ENCODE measurements around the gene NCKAP5.

Gene NCKAP5

DNA sequence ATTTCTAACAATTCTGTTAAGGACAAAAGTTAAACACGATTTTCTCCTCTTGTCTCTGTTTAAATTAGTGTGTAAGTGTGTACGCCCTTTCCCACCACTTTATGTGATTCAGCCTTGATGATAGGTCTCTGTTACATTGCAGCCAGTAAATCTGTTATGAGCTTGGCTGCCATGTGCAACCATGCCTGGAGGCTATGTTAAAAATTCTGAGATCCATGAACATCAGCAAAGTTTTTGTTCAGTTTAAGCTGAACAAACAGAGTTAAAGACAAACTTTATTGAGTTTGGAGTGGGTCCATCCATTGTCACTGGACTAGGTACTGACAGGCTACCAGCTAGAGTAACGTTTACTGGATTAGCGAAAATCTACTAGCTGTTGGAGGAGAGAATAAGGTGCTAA lies 110.4 kb downstream of the NCKAP5 start:
- Histone ChIP-seq H3K4me2 (ENCODE audit: insufficient read depth, low read length) (no peak overlapping the region), H3K4me3 (ENCODE audit: low read depth in 1 of 2, low read length in 2 of 2) (no peak overlapping the region), H3K4me1 (ENCODE audit: insufficient read depth, low read length) (no peaks in the 10 kb centered on the region), H2AFZ (ENCODE audit: low read depth, low read length) (no peak overlapping the region), H3K9ac (ENCODE audit: low read depth, low read length) (no peak overlapping the region), H3K36me3 (ENCODE audit: insufficient read depth, low read length) (no peaks in the 10 kb centered on the region), H3K79me2 (ENCODE audit: insufficient read depth, low read length) (no peaks in the 10 kb centered on the region), H3K27ac (ENCODE audit: low read length) (no peak overlapping the region), H4K20me1 (ENCODE audit: insufficient read depth, low read length) (no peaks in the 10 kb centered on the region), H3K9me3 (ENCODE audit: insufficient read depth, low read length, severe bottlenecking) (no peaks in the 10 kb centered on the region), H3K27me3 (ENCODE audit: insufficient read depth, low read length, poor library complexity) (peaks cover 10% of the 10 kb centered on the region)
- DNase-seq: no peak
- TF ChIP-seq, protein P1, sequence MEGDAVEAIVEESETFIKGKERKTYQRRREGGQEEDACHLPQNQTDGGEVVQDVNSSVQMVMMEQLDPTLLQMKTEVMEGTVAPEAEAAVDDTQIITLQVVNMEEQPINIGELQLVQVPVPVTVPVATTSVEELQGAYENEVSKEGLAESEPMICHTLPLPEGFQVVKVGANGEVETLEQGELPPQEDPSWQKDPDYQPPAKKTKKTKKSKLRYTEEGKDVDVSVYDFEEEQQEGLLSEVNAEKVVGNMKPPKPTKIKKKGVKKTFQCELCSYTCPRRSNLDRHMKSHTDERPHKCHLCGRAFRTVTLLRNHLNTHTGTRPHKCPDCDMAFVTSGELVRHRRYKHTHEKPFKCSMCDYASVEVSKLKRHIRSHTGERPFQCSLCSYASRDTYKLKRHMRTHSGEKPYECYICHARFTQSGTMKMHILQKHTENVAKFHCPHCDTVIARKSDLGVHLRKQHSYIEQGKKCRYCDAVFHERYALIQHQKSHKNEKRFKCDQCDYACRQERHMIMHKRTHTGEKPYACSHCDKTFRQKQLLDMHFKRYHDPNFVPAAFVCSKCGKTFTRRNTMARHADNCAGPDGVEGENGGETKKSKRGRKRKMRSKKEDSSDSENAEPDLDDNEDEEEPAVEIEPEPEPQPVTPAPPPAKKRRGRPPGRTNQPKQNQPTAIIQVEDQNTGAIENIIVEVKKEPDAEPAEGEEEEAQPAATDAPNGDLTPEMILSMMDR (IDR thresholded peaks at IDR 0.05; ENCODE audit: borderline replicate concordance, extremely low read depth, low read length, poor library complexity, severe bottlenecking): no peak
- no peak for TF ChIP-seq EZH2 (IDR thresholded peaks at IDR 0.05; ENCODE audit: borderline replicate concordance, low read depth, low read length, severe bottlenecking)
- ATAC-seq (ENCODE audit: insufficient read depth, low read depth): no peak

DNA sequence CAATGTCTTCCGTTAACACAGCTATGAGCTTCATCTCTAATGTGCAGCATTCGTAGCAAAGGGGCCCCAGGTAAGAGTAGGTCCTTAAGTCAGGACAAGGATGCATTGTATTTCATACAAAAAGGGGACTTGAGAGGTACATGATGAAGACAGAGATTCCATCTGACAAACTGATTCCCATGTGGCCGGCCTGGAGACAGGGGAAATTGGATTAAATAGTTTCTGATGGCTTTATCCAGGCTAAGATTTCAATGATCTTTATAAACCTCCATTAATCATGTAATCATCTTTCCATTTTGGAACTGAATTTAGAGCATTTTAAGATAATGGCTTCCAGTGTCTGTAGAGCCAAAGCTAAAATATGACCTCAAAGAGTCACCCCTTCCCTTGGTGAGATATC lies 111.3 kb downstream of the NCKAP5 start:
- H4K20me1 ChIP-seq (ENCODE audit: insufficient read depth, low read length): no peaks in the 10 kb centered on the region
- ATAC-seq (ENCODE audit: insufficient read depth, low read depth): no peak
- H3K36me3 ChIP-seq (ENCODE audit: insufficient read depth, low read length): no peaks in the 10 kb centered on the region
- TF ChIP-seq, protein P1 (IDR thresholded peaks at IDR 0.05; ENCODE audit: borderline replicate concordance, extremely low read depth, low read length, poor library complexity, severe bottlenecking): no peak
- no peak for TF ChIP-seq EZH2 (IDR thresholded peaks at IDR 0.05; ENCODE audit: borderline replicate concordance, low read depth, low read length, severe bottlenecking)
- H3K4me2 ChIP-seq (ENCODE audit: insufficient read depth, low read length): no peak overlapping the region
- no peaks in the 10 kb centered on the region for H3K79me2 ChIP-seq (ENCODE audit: insufficient read depth, low read length)
- H3K27me3 ChIP-seq (ENCODE audit: insufficient read depth, low read length, poor library complexity): peaks cover 10% of the 10 kb centered on the region
- DNase-seq: no peak
- H3K4me1 ChIP-seq (ENCODE audit: insufficient read depth, low read length): no peaks in the 10 kb centered on the region
- H3K27ac ChIP-seq (ENCODE audit: low read length): no peak overlapping the region
- no peak overlapping the region for H2AFZ ChIP-seq (ENCODE audit: low read depth, low read length)
- no peak overlapping the region for H3K9ac ChIP-seq (ENCODE audit: low read depth, low read length)
- H3K9me3 ChIP-seq (ENCODE audit: insufficient read depth, low read length, severe bottlenecking): no peaks in the 10 kb centered on the region
- H3K4me3 ChIP-seq (ENCODE audit: low read depth in 1 of 2, low read length in 2 of 2): no peak overlapping the region

DNA sequence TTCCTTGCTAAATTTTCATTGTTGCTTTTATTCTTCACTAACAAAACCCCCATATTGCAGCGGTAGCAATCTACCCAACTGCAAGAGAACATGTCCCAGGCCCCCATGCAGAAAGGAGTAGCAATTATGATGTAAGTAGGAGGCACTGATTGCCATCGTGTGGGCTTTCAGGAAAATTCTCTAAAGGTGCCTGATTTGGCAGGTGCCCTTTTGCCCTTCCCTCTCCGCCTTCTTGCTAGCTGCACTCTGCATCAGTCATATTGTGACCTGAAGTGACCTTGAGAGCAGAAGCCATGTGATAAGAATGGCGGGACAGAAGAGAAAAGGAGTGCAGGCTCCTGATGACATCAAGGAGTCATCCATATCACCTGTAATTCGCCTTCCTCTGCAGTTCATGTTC lies 112.1 kb downstream of the NCKAP5 start:
- Histone ChIP-seq H3K79me2 (ENCODE audit: insufficient read depth, low read length) (no peaks in the 10 kb centered on the region), H3K27me3 (ENCODE audit: insufficient read depth, low read length, poor library complexity) (peaks cover 4% of the 10 kb centered on the region), H2AFZ (ENCODE audit: low read depth, low read length) (no peak overlapping the region), H3K27ac (ENCODE audit: low read length) (no peak overlapping the region), H3K36me3 (ENCODE audit: insufficient read depth, low read length) (no peaks in the 10 kb centered on the region), H4K20me1 (ENCODE audit: insufficient read depth, low read length) (no peaks in the 10 kb centered on the region), H3K4me2 (ENCODE audit: insufficient read depth, low read length) (no peak overlapping the region), H3K9me3 (ENCODE audit: insufficient read depth, low read length, severe bottlenecking) (no peaks in the 10 kb centered on the region), H3K9ac (ENCODE audit: low read depth, low read length) (no peak overlapping the region), H3K4me1 (ENCODE audit: insufficient read depth, low read length) (no peaks in the 10 kb centered on the region), H3K4me3 (ENCODE audit: low read depth in 1 of 2, low read length in 2 of 2) (no peak overlapping the region)
- no peak for ATAC-seq (ENCODE audit: insufficient read depth, low read depth)
- no peak for TF ChIP-seq EZH2 (IDR thresholded peaks at IDR 0.05; ENCODE audit: borderline replicate concordance, low read depth, low read length, severe bottlenecking)
- TF ChIP-seq, protein P1 (IDR thresholded peaks at IDR 0.05; ENCODE audit: borderline replicate concordance, extremely low read depth, low read length, poor library complexity, severe bottlenecking): no peak
- no peak for DNase-seq

DNA sequence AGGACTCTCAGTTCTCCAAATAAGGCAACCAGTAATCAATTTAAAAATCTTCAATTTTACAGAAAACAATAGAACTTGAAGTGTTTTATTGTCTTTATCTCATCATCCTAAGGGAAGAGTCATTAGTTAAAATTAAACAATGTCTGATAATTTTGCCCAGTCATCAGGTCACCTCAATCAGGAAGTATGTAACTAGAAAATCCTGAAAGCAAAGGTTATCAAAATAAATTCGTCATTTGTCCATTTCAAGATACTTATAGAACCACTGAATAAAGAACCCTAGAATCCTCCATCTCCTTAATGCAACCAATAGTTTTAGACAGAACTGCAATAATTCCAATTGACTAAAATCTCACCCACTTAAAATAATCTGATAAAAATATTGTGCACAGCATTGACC lies 115.2 kb downstream of the NCKAP5 start:
- Histone ChIP-seq H3K36me3 (ENCODE audit: insufficient read depth, low read length) (no peaks in the 10 kb centered on the region), H4K20me1 (ENCODE audit: insufficient read depth, low read length) (no peaks in the 10 kb centered on the region), H3K9ac (ENCODE audit: low read depth, low read length) (no peak overlapping the region), H3K27ac (ENCODE audit: low read length) (no peak overlapping the region), H3K9me3 (ENCODE audit: insufficient read depth, low read length, severe bottlenecking) (no peaks in the 10 kb centered on the region), H3K4me1 (ENCODE audit: insufficient read depth, low read length) (no peaks in the 10 kb centered on the region), H3K4me2 (ENCODE audit: insufficient read depth, low read length) (no peak overlapping the region), H3K4me3 (ENCODE audit: low read depth in 1 of 2, low read length in 2 of 2) (no peak overlapping the region), H3K27me3 (ENCODE audit: insufficient read depth, low read length, poor library complexity) (peaks cover 4% of the 10 kb centered on the region), H3K79me2 (ENCODE audit: insufficient read depth, low read length) (no peaks in the 10 kb centered on the region), H2AFZ (ENCODE audit: low read depth, low read length) (no peak overlapping the region)
- no peak for ATAC-seq (ENCODE audit: insufficient read depth, low read depth)
- TF ChIP-seq, protein P1 (IDR thresholded peaks at IDR 0.05; ENCODE audit: borderline replicate concordance, extremely low read depth, low read length, poor library complexity, severe bottlenecking): no peak
- no peak for TF ChIP-seq EZH2 (IDR thresholded peaks at IDR 0.05; ENCODE audit: borderline replicate concordance, low read depth, low read length, severe bottlenecking)
- DNase-seq: no peak

Data from DND-41 (cell line).